Activated T-helper 1 cell treated with anti-CD3 and anti-CD28 coated beads, Interleukin-12 subunit alpha, Interleukin-12 subunit beta, Interleukin-2, Interleukin-4 antibody, amounts not matched to agents 30 ng/mL and 10 ng/mL and 1 ng/mL, durations not matched to agents 14 hours and 24 hours and 36 hours (primary cell): ENCODE measurements around the gene BIVM. TPM values are rescaled to one million over a fixed set of nuclear protein-coding genes. Genes with fewer than 3 reads are reported as not detected.

Source experiments
- DNase-seq: peaks from one replicate; pipeline ENCODE4 v3.0.0; 2021; ENCODE audit warnings: low spot score
- H3K27ac Mint-ChIP-seq: one replicate; pipeline ENCODE4 v1.8.0; 2021; ENCODE audit warnings: mild to moderate bottlenecking, mixed read lengths
- H3K27me3 Mint-ChIP-seq: one replicate; pipeline ENCODE4 v1.8.0; 2022; ENCODE audit warnings: mild to moderate bottlenecking, moderate library complexity, mixed read lengths; ENCODE audit not compliant: insufficient read depth
- H3K36me3 Mint-ChIP-seq: one replicate; pipeline ENCODE4 v1.8.0; 2021; ENCODE audit warnings: low read depth, mixed read lengths
- H3K4me1 Mint-ChIP-seq: one replicate; pipeline ENCODE4 v1.8.0; 2021; ENCODE audit warnings: low read depth, mixed read lengths
- H3K4me3 Mint-ChIP-seq: one replicate; pipeline ENCODE4 v1.8.0; 2021; ENCODE audit warnings: mild to moderate bottlenecking, moderate library complexity, mixed read lengths
- H3K9me3 Mint-ChIP-seq: one replicate; pipeline ENCODE4 v1.8.0; 2021; ENCODE audit warnings: mixed read lengths
- intact Hi-C: fragments of 100-400 bp; cut with micrococcal nuclease; formaldehyde crosslinking; loops from one replicate; pipeline ENCODE4 v1.15.1; 2024
- total RNA-seq: library from RNA; stranded (reverse); gene quantifications from 2 replicates; pipeline ENCODE4 v1.2.3, GENCODE V29; 2022

The BIVM gene
- total RNA-seq, 1 donor from 2014 or later = 34.4 TPM

- Mint-ChIP-seq H3K27ac (no peak overlapping the region), H3K27me3 (no peaks in the 10 kb centered on the region), H3K9me3 (no peaks in the 10 kb centered on the region), H3K4me1 (peaks cover 15% of the 10 kb centered on the region), H3K36me3 (peaks cover 33% of the 10 kb centered on the region), H3K4me3 (no peak overlapping the region)
- DNase-seq = no peak
- intact Hi-C loops = no loop called here
Measured at GRCh38 chr13:102793611-102794355, 5.1 kb upstream of the BIVM start.

GRCh38 chr13:102799426-102800144, 666 bp downstream of the BIVM start:
- H3K27me3 Mint-ChIP-seq = no peaks in the 10 kb centered on the region
- peaks cover 12% of the 10 kb centered on the region for H3K36me3 Mint-ChIP-seq
- H3K4me1 Mint-ChIP-seq = peaks cover 43% of the 10 kb centered on the region
- peak overlapping the region; percentile 91 for H3K27ac Mint-ChIP-seq
- H3K4me3 Mint-ChIP-seq = peak overlapping the region; percentile 97
- peak; percentile 15 for DNase-seq
- intact Hi-C loops = loop anchor here (1.0 to 10.0 kb wide), 11 partner anchors 15 to 407 kb away; partner anchors contain the start of genes TEX30 and TPP2
- H3K9me3 Mint-ChIP-seq = no peaks in the 10 kb centered on the region

GRCh38 chr13:102800145-102801041, 1.5 kb downstream of the BIVM start:
- Mint-ChIP-seq H3K9me3 (no peaks in the 10 kb centered on the region), H3K4me1 (peaks cover 43% of the 10 kb centered on the region), H3K36me3 (peaks cover 12% of the 10 kb centered on the region), H3K27me3 (no peaks in the 10 kb centered on the region), H3K27ac (peak overlapping the region; percentile 91), H3K4me3 (peak overlapping the region; percentile 97)
- DNase-seq = peak; percentile 83
- intact Hi-C loops = loop anchor here (1.0 to 10.0 kb wide), 9 partner anchors 14 to 408 kb away; partner anchors contain the start of genes TEX30 and TPP2

GRCh38 chr13:102805680-102806079, 6.8 kb downstream of the BIVM start:
- Mint-ChIP-seq H3K27ac (no peak overlapping the region), H3K4me1 (peaks cover 44% of the 10 kb centered on the region), H3K36me3 (peaks cover 22% of the 10 kb centered on the region), H3K9me3 (no peaks in the 10 kb centered on the region), H3K27me3 (no peaks in the 10 kb centered on the region), H3K4me3 (no peak overlapping the region)
- DNase-seq = no peak
- intact Hi-C loops = loop anchor here (10.0 kb wide), 1 partner anchor 51 kb away; a partner anchor contains a TSS

- Mint-ChIP-seq H3K4me1 (peaks cover 33% of the 10 kb centered on the region), H3K36me3 (peaks cover 28% of the 10 kb centered on the region), H3K27ac (no peak overlapping the region), H3K4me3 (no peak overlapping the region), H3K9me3 (peaks cover 9% of the 10 kb centered on the region), H3K27me3 (no peaks in the 10 kb centered on the region)
- no peak for DNase-seq
- intact Hi-C loops = loop anchor here (10.0 kb wide), 1 partner anchor 53 kb away; a partner anchor contains a TSS
Measured at GRCh38 chr13:102807699-102808098, 8.8 kb downstream of the BIVM start.

GRCh38 chr13:102812611-102813287, 13.8 kb downstream of the BIVM start:
- intact Hi-C loops = no loop called here
- Mint-ChIP-seq H3K27ac (no peak overlapping the region), H3K4me1 (peaks cover 27% of the 10 kb centered on the region), H3K9me3 (peaks cover 9% of the 10 kb centered on the region), H3K4me3 (no peak overlapping the region), H3K27me3 (no peaks in the 10 kb centered on the region), H3K36me3 (peaks cover 29% of the 10 kb centered on the region)
- DNase-seq = no peak

GRCh38 chr13:102814025-102814607, 15.2 kb downstream of the BIVM start:
- Mint-ChIP-seq H3K4me3 (no peak overlapping the region), H3K4me1 (peaks cover 23% of the 10 kb centered on the region), H3K36me3 (peaks cover 29% of the 10 kb centered on the region), H3K9me3 (peaks cover 9% of the 10 kb centered on the region), H3K27me3 (no peaks in the 10 kb centered on the region), H3K27ac (no peak overlapping the region)
- intact Hi-C loops = loop anchor here (2.0 kb wide), 1 partner anchor 13 kb away; no protein-coding TSS in a partner anchor
- DNase-seq = no peak

GRCh38 chr13:102814793-102815192, 15.9 kb downstream of the BIVM start:
- no peak for DNase-seq
- H3K9me3 Mint-ChIP-seq = peaks cover 9% of the 10 kb centered on the region
- intact Hi-C loops = loop anchor here (2.0 kb wide), 1 partner anchor 14 kb away; no protein-coding TSS in a partner anchor
- peaks cover 27% of the 10 kb centered on the region for H3K4me1 Mint-ChIP-seq
- H3K27ac Mint-ChIP-seq = no peak overlapping the region
- no peaks in the 10 kb centered on the region for H3K27me3 Mint-ChIP-seq
- H3K4me3 Mint-ChIP-seq = no peak overlapping the region
- H3K36me3 Mint-ChIP-seq = peaks cover 34% of the 10 kb centered on the region

- H3K27ac Mint-ChIP-seq = no peak overlapping the region
- H3K4me1 Mint-ChIP-seq = peaks cover 27% of the 10 kb centered on the region
- intact Hi-C loops = loop anchor here (2.0 kb wide), 1 partner anchor 15 kb away; no protein-coding TSS in a partner anchor
- H3K4me3 Mint-ChIP-seq = no peak overlapping the region
- peaks cover 9% of the 10 kb centered on the region for H3K9me3 Mint-ChIP-seq
- H3K27me3 Mint-ChIP-seq = no peaks in the 10 kb centered on the region
- H3K36me3 Mint-ChIP-seq = peaks cover 35% of the 10 kb centered on the region
- DNase-seq = no peak
Measured at GRCh38 chr13:102815788-102816187, 16.9 kb downstream of the BIVM start.

GRCh38 chr13:102816708-102817107, 17.8 kb downstream of the BIVM start:
- intact Hi-C loops = no loop called here
- DNase-seq = no peak
- no peak overlapping the region for H3K4me3 Mint-ChIP-seq
- H3K9me3 Mint-ChIP-seq = peaks cover 6% of the 10 kb centered on the region
- peaks cover 30% of the 10 kb centered on the region for H3K36me3 Mint-ChIP-seq
- H3K27ac Mint-ChIP-seq = no peak overlapping the region
- H3K4me1 Mint-ChIP-seq = peaks cover 27% of the 10 kb centered on the region
- H3K27me3 Mint-ChIP-seq = no peaks in the 10 kb centered on the region

- H3K9me3 Mint-ChIP-seq = peaks cover under 1% of the 10 kb centered on the region
- intact Hi-C loops = no loop called here
- H3K4me1 Mint-ChIP-seq = peaks cover 25% of the 10 kb centered on the region
- H3K27ac Mint-ChIP-seq = no peak overlapping the region
- no peak for DNase-seq
- peaks cover 30% of the 10 kb centered on the region for H3K36me3 Mint-ChIP-seq
- no peaks in the 10 kb centered on the region for H3K27me3 Mint-ChIP-seq
- H3K4me3 Mint-ChIP-seq = no peak overlapping the region
Measured at GRCh38 chr13:102817241-102817640, 18.3 kb downstream of the BIVM start.

- Mint-ChIP-seq H3K27ac (no peak overlapping the region), H3K36me3 (peaks cover 34% of the 10 kb centered on the region), H3K4me1 (peaks cover 18% of the 10 kb centered on the region), H3K4me3 (no peak overlapping the region), H3K27me3 (no peaks in the 10 kb centered on the region), H3K9me3 (no peaks in the 10 kb centered on the region)
- intact Hi-C loops = no loop called here
- no peak for DNase-seq
Measured at GRCh38 chr13:102817907-102818306, 19.0 kb downstream of the BIVM start.
